ACHN (cell line): Measurements from ENCODE around the gene HMCN2.

Experiments used
- DNase-seq: peaks from one replicate; pipeline ENCODE4 v3.0.0-alpha.2; 2015
- in situ Hi-C: cut with HindIII; loops from 2 replicates; pipeline ENCODE4 v1.10.0; 2017; ENCODE audit warnings: low sequenced_read_pairs, low pct_ligation_motif_present, low pct_unique_long_range_greater_than_20kb

Gene HMCN2

GRCh38 chr9:130409246-130409645, 143.7 kb downstream of the HMCN2 start:
- in situ Hi-C loops: no loop called here
- no peak for DNase-seq

GRCh38 chr9:130410443-130410842, 144.9 kb downstream of the HMCN2 start:
- in situ Hi-C loops: no loop called here
- no peak for DNase-seq

GRCh38 chr9:130411566-130411915, 146.0 kb downstream of the HMCN2 start:
- DNase-seq: no peak
- in situ Hi-C loops: no loop called here

- DNase-seq: no peak
- in situ Hi-C loops: no loop called here
Measured at GRCh38 chr9:130414081-130414731, 148.6 kb downstream of the HMCN2 start.

GRCh38 chr9:130414910-130415746, 149.6 kb downstream of the HMCN2 start:
- in situ Hi-C loops: no loop called here
- DNase-seq: no peak

- in situ Hi-C loops: no loop called here
- no peak for DNase-seq
Measured at GRCh38 chr9:130417602-130418001, 152.0 kb downstream of the HMCN2 start.

GRCh38 chr9:130418776-130419175, 153.2 kb downstream of the HMCN2 start:
- in situ Hi-C loops: no loop called here

GRCh38 chr9:130419521-130420035, 154.0 kb downstream of the HMCN2 start:
- in situ Hi-C loops: no loop called here

More at GRCh38 chr9:130418776-130419175, 153.2 kb downstream of the HMCN2 start:
- no peak for DNase-seq

GRCh38 chr9:130421154-130421801, 155.7 kb downstream of the HMCN2 start:
- in situ Hi-C loops: no loop called here
- DNase-seq: no peak

More at GRCh38 chr9:130419521-130420035, 154.0 kb downstream of the HMCN2 start:
- no peak for DNase-seq

GRCh38 chr9:130421802-130422276, 156.3 kb downstream of the HMCN2 start:
- in situ Hi-C loops: no loop called here
- no peak for DNase-seq

GRCh38 chr9:130422546-130422945, 157.0 kb downstream of the HMCN2 start:
- DNase-seq: no peak
- in situ Hi-C loops: no loop called here

GRCh38 chr9:130423272-130423671, 157.7 kb downstream of the HMCN2 start:
- no peak for DNase-seq

GRCh38 chr9:130424595-130425454, 159.3 kb downstream of the HMCN2 start:
- in situ Hi-C loops: no loop called here
- DNase-seq: no peak

More at GRCh38 chr9:130423272-130423671, 157.7 kb downstream of the HMCN2 start:
- in situ Hi-C loops: no loop called here

GRCh38 chr9:130425741-130426466, 160.3 kb downstream of the HMCN2 start:
- no peak for DNase-seq
- in situ Hi-C loops: no loop called here

GRCh38 chr9:130426467-130426773, 160.9 kb downstream of the HMCN2 start:
- in situ Hi-C loops: no loop called here

GRCh38 chr9:130426883-130427282, 161.3 kb downstream of the HMCN2 start:
- DNase-seq: peak; percentile 75
- in situ Hi-C loops: no loop called here

More at GRCh38 chr9:130426467-130426773, 160.9 kb downstream of the HMCN2 start:
- DNase-seq: no peak

GRCh38 chr9:130427326-130427725, 161.8 kb downstream of the HMCN2 start:
- no peak for DNase-seq
- in situ Hi-C loops: no loop called here
